ENCODE results near the gene BCL10. TPM values are rescaled to one million over a fixed set of nuclear protein-coding genes. Genes with fewer than 3 reads are reported as not detected.

BCL10 gene
- total and polyA plus RNA-seq, 2 of the 13 experiments (the other 11 are each of a cell fraction or from before 2014, with no cell fraction given) = 3.7 to 14.1 TPM

DNA sequence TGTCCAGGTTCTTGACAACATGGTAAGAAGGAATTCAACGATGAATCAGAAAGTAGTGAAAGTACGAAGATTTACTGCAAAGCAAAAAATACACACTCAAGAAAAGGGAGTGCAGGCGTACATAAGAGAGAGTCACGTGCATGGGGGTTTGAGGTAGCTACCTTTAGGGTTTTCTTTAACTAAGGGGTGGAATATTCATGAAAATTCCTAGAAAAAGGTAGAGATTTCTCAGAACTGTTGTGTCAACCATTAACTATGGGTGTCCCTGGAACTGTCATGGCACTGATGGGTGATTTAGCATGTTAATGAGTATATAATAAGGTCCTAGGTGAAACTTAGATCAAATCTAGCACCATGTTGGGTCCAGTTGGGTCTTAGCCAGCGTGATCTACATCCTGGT is 53.1 kb downstream of the BCL10 start:
- no peak overlapping the region for H3K4me2 ChIP-seq (ENCODE audit: low read depth, low read length)
- 0 out of 2 replicates have a peak, but pooled peaks cover 4% of the 10 kb centered on the region for H3K4me1 ChIP-seq (ENCODE audit: insufficient read depth, low read length)
- no peaks in the 10 kb centered on the region for H3K27me3 ChIP-seq (ENCODE audit: control insufficient read depth in 1 of 2, insufficient read depth in 2 of 2, low read length in 2 of 2)
- H3K27ac ChIP-seq (ENCODE audit: extremely low read length, insufficient read depth, low read length) = no peak overlapping the region
- FAIRE-seq (no peak), ATAC-seq (no peak), DNase-seq (ENCODE audit: low spot score) (no peak)
- no TSS peak for BruUV-seq (replicated peaks)
- no peaks in the 10 kb centered on the region for H3K36me3 ChIP-seq (replicated peaks in 1 of 2; ENCODE audit: control insufficient read depth in 1 of 2, insufficient read depth in 2 of 2, low read length in 2 of 2)
- in situ Hi-C loops (cut with HindIII; ENCODE audit: extremely low pct_ligation_motif_present, low pct_unique_long_range_greater_than_20kb) (no loop called here), intact Hi-C loops (cut with micrococcal nuclease; ENCODE audit: unreplicated experiment) (no loop called here)
- 35% methylated on average over 5 of the region's 5 CpGs for WGBS (ENCODE audit: low lambda C conversion rate)
- no peaks in the 10 kb centered on the region for H4K20me1 ChIP-seq (ENCODE audit: insufficient read depth, low read length)
- no peak overlapping the region for H3K9ac ChIP-seq (ENCODE audit: insufficient read depth, low read depth, low read length)
- no peak overlapping the region for H2AFZ ChIP-seq (ENCODE audit: low read length)
- no peaks in the 10 kb centered on the region for H3K79me2 ChIP-seq (ENCODE audit: insufficient read depth, low read length)
- TF ChIP-seq PHB2 (IDR thresholded peaks at IDR 0.05; ENCODE audit: partially characterized antibody) = no peak
- TF ChIP-seq SMARCC2 (IDR thresholded peaks at IDR 0.05) = no peak
- TF ChIP-seq, protein P1, sequence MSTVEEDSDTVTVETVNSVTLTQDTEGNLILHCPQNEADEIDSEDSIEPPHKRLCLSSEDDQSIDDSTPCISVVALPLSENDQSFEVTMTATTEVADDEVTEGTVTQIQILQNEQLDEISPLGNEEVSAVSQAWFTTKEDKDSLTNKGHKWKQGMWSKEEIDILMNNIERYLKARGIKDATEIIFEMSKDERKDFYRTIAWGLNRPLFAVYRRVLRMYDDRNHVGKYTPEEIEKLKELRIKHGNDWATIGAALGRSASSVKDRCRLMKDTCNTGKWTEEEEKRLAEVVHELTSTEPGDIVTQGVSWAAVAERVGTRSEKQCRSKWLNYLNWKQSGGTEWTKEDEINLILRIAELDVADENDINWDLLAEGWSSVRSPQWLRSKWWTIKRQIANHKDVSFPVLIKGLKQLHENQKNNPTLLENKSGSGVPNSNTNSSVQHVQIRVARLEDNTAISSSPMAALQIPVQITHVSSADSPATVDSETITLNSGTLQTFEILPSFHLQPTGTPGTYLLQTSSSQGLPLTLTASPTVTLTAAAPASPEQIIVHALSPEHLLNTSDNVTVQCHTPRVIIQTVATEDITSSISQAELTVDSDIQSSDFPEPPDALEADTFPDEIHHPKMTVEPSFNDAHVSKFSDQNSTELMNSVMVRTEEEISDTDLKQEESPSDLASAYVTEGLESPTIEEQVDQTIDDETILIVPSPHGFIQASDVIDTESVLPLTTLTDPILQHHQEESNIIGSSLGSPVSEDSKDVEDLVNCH (CRISPR knock-in tag; IDR thresholded peaks at IDR 0.05) = no peak
- TF ChIP-seq KMT2B (CRISPR knock-in tag; IDR thresholded peaks at IDR 0.05) = no peak
- no peak for TF ChIP-seq SYNCRIP (IDR thresholded peaks at IDR 0.05; ENCODE audit: insufficient read depth, low read depth, low read length)
- TF ChIP-seq, protein P2, sequence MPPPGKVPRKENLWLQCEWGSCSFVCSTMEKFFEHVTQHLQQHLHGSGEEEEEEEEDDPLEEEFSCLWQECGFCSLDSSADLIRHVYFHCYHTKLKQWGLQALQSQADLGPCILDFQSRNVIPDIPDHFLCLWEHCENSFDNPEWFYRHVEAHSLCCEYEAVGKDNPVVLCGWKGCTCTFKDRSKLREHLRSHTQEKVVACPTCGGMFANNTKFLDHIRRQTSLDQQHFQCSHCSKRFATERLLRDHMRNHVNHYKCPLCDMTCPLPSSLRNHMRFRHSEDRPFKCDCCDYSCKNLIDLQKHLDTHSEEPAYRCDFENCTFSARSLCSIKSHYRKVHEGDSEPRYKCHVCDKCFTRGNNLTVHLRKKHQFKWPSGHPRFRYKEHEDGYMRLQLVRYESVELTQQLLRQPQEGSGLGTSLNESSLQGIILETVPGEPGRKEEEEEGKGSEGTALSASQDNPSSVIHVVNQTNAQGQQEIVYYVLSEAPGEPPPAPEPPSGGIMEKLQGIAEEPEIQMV (CRISPR knock-in tag; IDR thresholded peaks at IDR 0.05; ENCODE audit: low read depth) = no peak
- TF ChIP-seq SIN3B (IDR thresholded peaks at IDR 0.05; ENCODE audit: low read length) = no peak
- TF ChIP-seq, protein P3, sequence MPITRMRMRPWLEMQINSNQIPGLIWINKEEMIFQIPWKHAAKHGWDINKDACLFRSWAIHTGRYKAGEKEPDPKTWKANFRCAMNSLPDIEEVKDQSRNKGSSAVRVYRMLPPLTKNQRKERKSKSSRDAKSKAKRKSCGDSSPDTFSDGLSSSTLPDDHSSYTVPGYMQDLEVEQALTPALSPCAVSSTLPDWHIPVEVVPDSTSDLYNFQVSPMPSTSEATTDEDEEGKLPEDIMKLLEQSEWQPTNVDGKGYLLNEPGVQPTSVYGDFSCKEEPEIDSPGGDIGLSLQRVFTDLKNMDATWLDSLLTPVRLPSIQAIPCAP (CRISPR knock-in tag; IDR thresholded peaks at IDR 0.05; ENCODE audit: low read depth) = no peak
- POLR2A ChIA-PET = no interaction called here
- CTCF ChIA-PET (ENCODE audit: low intra/inter-chr PET ratio, low total read pairs) = no interaction called here
- H3K9me3 ChIP-seq (ENCODE audit: low read length) = no peaks in the 10 kb centered on the region
- no peak overlapping the region for H3K4me3 ChIP-seq (replicated peaks in 1 of 3; ENCODE audit: insufficient read depth in 1 of 3, low read depth in 2 of 3, low read length in 3 of 3)
